Lower lobe of right lung (tissue), 2 donors: ENCODE measurements around the gene CYYR1. TPM values are rescaled to one million over a fixed set of nuclear protein-coding genes. Genes with fewer than 3 reads are reported as not detected.
"Not testable (repeated sequence)": the region's sequence is repeated elsewhere in the genome, so short reads cannot be mapped to it uniquely, and the experiment has no call there.

Source experiments
- ATAC-seq, 2 donors: fragments of 200-7000 bp; cut with Tn5 transposase; one replicate each; pipeline ENCODE4 v1.9.1; 2020 to 2022; ENCODE audit warnings: mild to moderate bottlenecking in 2 of 2, moderate library complexity in 2 of 2
- DNase-seq: peaks from one replicate; pipeline ENCODE4 v3.0.0-alpha.2; 2020
- H3K27ac ChIP-seq: fragments of 200-600 bp; one replicate; pipeline ENCODE4 v1.8.0; 2022
- H3K27me3 ChIP-seq: fragments of 200-600 bp; one replicate; pipeline ENCODE4 v1.8.0; 2022; ENCODE audit warnings: low read depth
- H3K36me3 ChIP-seq: fragments of 200-600 bp; one replicate; pipeline ENCODE4 v1.8.0; 2022; ENCODE audit warnings: mild to moderate bottlenecking
- H3K4me1 ChIP-seq: fragments of 200-600 bp; one replicate; pipeline ENCODE4 v1.8.0; 2022
- H3K4me3 ChIP-seq: fragments of 200-600 bp; one replicate; pipeline ENCODE4 v1.8.0; 2022; ENCODE audit warnings: mild to moderate bottlenecking
- H3K9me3 ChIP-seq: fragments of 200-600 bp; one replicate; pipeline ENCODE4 v1.8.0; 2022
- intact Hi-C: fragments of 100-400 bp; cut with DNase I; formaldehyde crosslinking; loops from one replicate; pipeline ENCODE4 v1.11.0; 2022
- total RNA-seq: library from RNA; stranded (reverse); fragmentation: NEBNext Ultra II Directional; extraction: Animal tissue kit (Norgen Biotek cat#: 25700); gene quantifications from one replicate; pipeline ENCODE4 v1.2.1, GENCODE V29; 2021
- TF ChIP-seq, protein P1 (sequence below): fragments of 200-600 bp; IDR thresholded peaks from one replicate; pipeline ENCODE4 v1.8.0; 2022; ENCODE audit warnings: antibody characterized with exemption, mild to moderate bottlenecking
- donor health status: DM: no; HTN: yes; CAD: no; lungs with severe emphysema.

Gene CYYR1
- total RNA-seq, 1 donor from 2014 or later: 28.1 TPM

DNA sequence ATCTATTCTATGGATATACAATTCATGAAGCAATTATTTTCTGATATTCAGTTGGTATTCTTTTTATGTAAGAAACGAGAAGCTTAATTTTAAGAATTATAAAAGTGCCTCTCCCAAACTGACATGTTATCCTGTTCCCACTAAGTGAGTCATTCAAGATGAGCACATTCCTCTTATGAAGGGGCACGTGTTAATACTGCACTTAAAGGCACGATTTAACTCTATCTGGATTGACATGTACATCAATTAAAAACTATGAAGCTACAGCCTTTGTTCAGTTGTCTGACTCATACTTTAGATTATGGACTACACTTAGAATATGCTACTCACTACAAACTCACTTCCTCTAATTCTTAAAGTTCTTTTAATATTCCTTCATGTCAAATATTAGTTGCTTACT lies 111.6 kb downstream of the CYYR1 start:
- Histone ChIP-seq H3K9me3 (no peaks in the 10 kb centered on the region), H3K36me3 (no peaks in the 10 kb centered on the region), H3K27me3 (no peaks in the 10 kb centered on the region), H3K27ac (no peak overlapping the region), H3K4me3 (no peak overlapping the region), H3K4me1 (no peaks in the 10 kb centered on the region)
- intact Hi-C loops: no loop called here
- no peak for DNase-seq
- no peak for ATAC-seq
- TF ChIP-seq, protein P1, sequence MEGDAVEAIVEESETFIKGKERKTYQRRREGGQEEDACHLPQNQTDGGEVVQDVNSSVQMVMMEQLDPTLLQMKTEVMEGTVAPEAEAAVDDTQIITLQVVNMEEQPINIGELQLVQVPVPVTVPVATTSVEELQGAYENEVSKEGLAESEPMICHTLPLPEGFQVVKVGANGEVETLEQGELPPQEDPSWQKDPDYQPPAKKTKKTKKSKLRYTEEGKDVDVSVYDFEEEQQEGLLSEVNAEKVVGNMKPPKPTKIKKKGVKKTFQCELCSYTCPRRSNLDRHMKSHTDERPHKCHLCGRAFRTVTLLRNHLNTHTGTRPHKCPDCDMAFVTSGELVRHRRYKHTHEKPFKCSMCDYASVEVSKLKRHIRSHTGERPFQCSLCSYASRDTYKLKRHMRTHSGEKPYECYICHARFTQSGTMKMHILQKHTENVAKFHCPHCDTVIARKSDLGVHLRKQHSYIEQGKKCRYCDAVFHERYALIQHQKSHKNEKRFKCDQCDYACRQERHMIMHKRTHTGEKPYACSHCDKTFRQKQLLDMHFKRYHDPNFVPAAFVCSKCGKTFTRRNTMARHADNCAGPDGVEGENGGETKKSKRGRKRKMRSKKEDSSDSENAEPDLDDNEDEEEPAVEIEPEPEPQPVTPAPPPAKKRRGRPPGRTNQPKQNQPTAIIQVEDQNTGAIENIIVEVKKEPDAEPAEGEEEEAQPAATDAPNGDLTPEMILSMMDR: no peak

DNA sequence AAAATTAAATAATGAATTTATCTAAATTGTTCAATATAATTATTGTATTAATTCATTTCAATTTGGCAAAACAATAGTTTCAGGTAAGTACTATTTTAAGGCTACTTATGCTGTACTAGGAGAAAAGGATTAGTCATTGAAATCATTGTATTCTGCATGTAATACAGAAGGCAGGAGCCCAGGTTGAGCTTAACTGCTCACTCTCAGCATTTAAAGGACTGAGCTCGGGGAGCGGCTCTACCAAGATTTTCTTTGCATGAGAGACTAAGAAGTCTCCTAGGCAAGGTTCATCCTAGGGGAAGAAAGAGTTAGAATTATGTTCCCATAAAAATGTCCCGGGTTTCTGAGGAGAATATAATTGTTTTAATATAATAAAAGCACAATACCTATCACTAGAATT lies 112.5 kb downstream of the CYYR1 start:
- Histone ChIP-seq H3K4me3 (no peak overlapping the region), H3K4me1 (no peaks in the 10 kb centered on the region), H3K9me3 (no peaks in the 10 kb centered on the region), H3K36me3 (no peaks in the 10 kb centered on the region), H3K27ac (no peak overlapping the region), H3K27me3 (no peaks in the 10 kb centered on the region)
- ATAC-seq (no peak), DNase-seq (no peak)
- TF ChIP-seq, protein P1: no peak
- intact Hi-C loops: no loop called here

DNA sequence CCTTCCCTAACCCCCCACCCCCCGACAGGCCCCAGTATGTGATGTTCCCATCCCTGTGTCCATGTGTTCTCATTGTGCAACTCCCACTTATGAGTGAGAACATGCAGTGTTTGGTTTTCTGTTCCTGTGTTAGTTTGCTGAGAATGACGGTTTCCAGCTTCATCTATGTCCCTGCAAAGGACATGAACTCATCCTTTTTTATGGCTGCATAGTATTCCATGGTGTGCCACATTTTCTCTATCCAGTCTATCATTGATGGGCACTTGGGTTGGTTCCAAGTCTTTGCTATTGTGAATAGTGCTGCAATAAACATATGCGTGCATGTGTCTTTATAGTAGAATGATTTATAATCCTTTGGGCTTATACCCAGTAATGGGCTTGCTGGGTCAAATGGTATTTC lies 114.2 kb downstream of the CYYR1 start:
- intact Hi-C loops, H3K4me3 ChIP-seq, H3K27ac ChIP-seq, DNase-seq, H3K36me3 ChIP-seq, H3K27me3 ChIP-seq, H3K9me3 ChIP-seq, H3K4me1 ChIP-seq, ATAC-seq: not testable (repeated sequence)

DNA sequence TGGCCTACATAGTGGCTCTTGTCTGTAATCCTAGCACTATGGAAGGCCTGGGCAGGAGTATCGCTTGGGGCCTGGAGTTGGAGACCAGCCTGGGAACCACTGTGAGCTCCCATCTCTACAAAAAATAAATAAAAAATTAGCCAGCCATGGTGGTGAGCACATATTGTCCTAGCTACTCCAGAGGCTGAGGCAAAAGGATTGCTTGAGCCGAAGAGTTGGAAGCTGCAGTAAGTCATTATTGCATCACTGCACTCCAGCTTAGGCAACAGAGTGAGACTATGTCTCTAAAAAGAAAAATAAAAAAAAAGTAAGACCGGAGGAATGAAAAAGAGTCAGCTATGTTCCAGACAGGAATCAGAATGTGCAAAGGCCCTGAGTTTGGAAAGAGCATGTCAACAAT lies 115.3 kb downstream of the CYYR1 start:
- Histone ChIP-seq H3K27ac (no peak overlapping the region), H3K36me3 (no peaks in the 10 kb centered on the region), H3K4me1 (no peaks in the 10 kb centered on the region), H3K4me3 (no peak overlapping the region), H3K27me3 (no peaks in the 10 kb centered on the region), H3K9me3 (no peaks in the 10 kb centered on the region)
- intact Hi-C loops: no loop called here
- ATAC-seq (peak in 1 of 2 donors; percentile 15), DNase-seq (no peak)
- TF ChIP-seq, protein P1: no peak

DNA sequence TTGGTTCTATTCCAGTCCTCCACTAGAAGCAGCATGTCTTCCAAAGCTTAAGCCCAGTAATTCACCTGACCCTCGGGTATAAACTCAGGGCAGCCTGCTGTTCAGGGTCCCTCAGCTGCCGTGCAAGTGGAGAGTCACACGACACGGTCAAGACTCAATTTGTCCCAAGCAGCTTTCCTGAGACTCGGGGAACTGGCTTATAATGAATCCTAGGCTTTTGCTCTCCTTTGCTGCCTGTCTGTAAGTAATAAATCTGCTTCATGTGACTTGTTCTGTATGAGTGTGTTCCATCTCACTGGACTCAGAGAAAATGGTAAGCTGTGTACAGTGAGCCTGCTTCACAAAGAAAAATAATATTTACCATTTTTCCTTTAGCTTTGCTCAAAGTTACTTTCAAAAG lies 119.8 kb downstream of the CYYR1 start:
- Histone ChIP-seq H3K4me3 (no peak overlapping the region), H3K4me1 (no peaks in the 10 kb centered on the region), H3K27me3 (no peaks in the 10 kb centered on the region), H3K36me3 (no peaks in the 10 kb centered on the region), H3K9me3 (no peaks in the 10 kb centered on the region), H3K27ac (no peak overlapping the region)
- DNase-seq: no peak
- intact Hi-C loops: no loop called here
- no peak for ATAC-seq
- TF ChIP-seq, protein P1: no peak

DNA sequence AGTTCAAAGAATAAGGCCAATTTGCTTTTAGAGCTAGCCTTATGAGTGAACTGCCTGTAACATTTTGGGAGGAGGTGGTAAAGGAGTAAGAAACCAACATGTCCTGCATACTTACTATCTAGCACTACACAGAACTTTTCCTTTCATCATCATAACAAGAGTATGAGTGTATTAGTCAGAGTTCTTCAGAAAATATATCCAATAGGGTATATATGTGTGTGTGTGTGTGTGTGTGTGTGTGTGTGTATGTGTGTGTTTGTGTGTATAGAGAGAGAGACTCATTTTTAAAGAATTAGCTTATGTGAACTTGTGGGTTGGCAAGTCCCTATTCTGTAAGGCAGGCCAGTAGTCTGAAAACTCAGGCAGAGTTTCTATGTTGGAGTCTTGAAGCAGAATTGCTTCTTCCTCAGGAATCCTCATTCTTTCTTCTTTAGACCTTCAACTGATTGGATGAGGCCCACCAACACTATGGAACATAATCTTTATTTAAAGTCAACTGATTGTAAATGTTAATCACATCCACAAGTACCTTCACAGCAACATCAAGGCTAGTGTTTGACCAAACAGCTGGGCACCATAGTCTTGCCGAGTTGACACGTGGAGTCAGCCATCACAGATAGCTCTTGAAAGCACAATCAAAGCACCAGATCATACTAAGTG lies 121.9 kb downstream of the CYYR1 start:
- H3K4me3 ChIP-seq: no peak overlapping the region
- intact Hi-C loops: no loop called here
- H3K36me3 ChIP-seq: no peaks in the 10 kb centered on the region
- DNase-seq (no peak), ATAC-seq (no peak)
- H3K9me3 ChIP-seq: no peaks in the 10 kb centered on the region
- H3K27me3 ChIP-seq: no peaks in the 10 kb centered on the region
- H3K27ac ChIP-seq: no peak overlapping the region
- no peaks in the 10 kb centered on the region for H3K4me1 ChIP-seq
- TF ChIP-seq, protein P1: no peak
